Measurements from ENCODE around the gene WDR26.
"Not testable (repeated sequence)": the region's sequence is repeated elsewhere in the genome, so short reads cannot be mapped to it uniquely, and the experiment has no call there.

The WDR26 gene

GRCh38 chr1:224434691-224435317 lies at the start of gene WDR26:
TSS of gene WDR26 (minus strand) at chr1:224434797.
- peak; percentile 71 to 82 for DNase-seq

- DNase-seq: not testable (repeated sequence)
Measured at GRCh38 chr1:224483206-224483605, 48.6 kb upstream of the WDR26 start.

- no peak for DNase-seq
Measured at GRCh38 chr1:224482619-224483018, 48.0 kb upstream of the WDR26 start.

GRCh38 chr1:224481601-224482000 lies 47.0 kb upstream of the WDR26 start:
- DNase-seq: no peak

- not testable (repeated sequence) for DNase-seq
Measured at GRCh38 chr1:224480888-224481459, 46.4 kb upstream of the WDR26 start.

GRCh38 chr1:224480200-224480599 lies 45.6 kb upstream of the WDR26 start:
- DNase-seq: not testable (repeated sequence)

GRCh38 chr1:224472806-224473205 lies 38.2 kb upstream of the WDR26 start:
- no peak for DNase-seq

GRCh38 chr1:224466154-224466553 lies 31.6 kb upstream of the WDR26 start:
- DNase-seq: no peak

- DNase-seq: no peak
Measured at GRCh38 chr1:224459966-224460365, 25.4 kb upstream of the WDR26 start.

GRCh38 chr1:224458996-224459395 lies 24.4 kb upstream of the WDR26 start:
- DNase-seq: no peak

GRCh38 chr1:224458296-224458695 lies 23.7 kb upstream of the WDR26 start:
- no peak for DNase-seq

- no peak for DNase-seq
Measured at GRCh38 chr1:224457782-224458144, 23.2 kb upstream of the WDR26 start.

- DNase-seq: no peak
Measured at GRCh38 chr1:224456637-224456953, 22.0 kb upstream of the WDR26 start.

- DNase-seq: peak in 1 of 2 experiments; percentile 6
Measured at GRCh38 chr1:224454402-224455055, 19.9 kb upstream of the WDR26 start.

GRCh38 chr1:224450561-224451350 lies 16.2 kb upstream of the WDR26 start:
- DNase-seq: no peak

GRCh38 chr1:224450159-224450558 lies 15.6 kb upstream of the WDR26 start:
- DNase-seq: no peak

- no peak for DNase-seq
Measured at GRCh38 chr1:224448453-224449017, 13.9 kb upstream of the WDR26 start.

GRCh38 chr1:224447971-224448370 lies 13.4 kb upstream of the WDR26 start:
- DNase-seq: no peak

GRCh38 chr1:224447251-224447650 lies 12.7 kb upstream of the WDR26 start:
- peak in 1 of 2 experiments; percentile 12 for DNase-seq

- no peak for DNase-seq
Measured at GRCh38 chr1:224438989-224439388, 4.4 kb upstream of the WDR26 start.

- DNase-seq: no peak
Measured at GRCh38 chr1:224435999-224436398, 1.4 kb upstream of the WDR26 start.

- peak in 1 of 2 experiments; percentile 3 for DNase-seq
Measured at GRCh38 chr1:224435318-224435763, 744 bp upstream of the WDR26 start.

All from stimulated activated CD4-positive, alpha-beta T cell treated with anti-CD3 and anti-CD28 coated beads, Interleukin-4, amount 100 ng/mL, for 4 hours (primary cell).